LNCAP (cell line): ENCODE data around the gene ZNF584.

ENCODE experiments used
- TF ChIP-seq, protein P1 (sequence below): fragments of 450-650 bp; IDR thresholded peaks from 2 replicates; pipeline ENCODE4 v1.5.1; 2017; ENCODE audit warnings: mild to moderate bottlenecking

Gene ZNF584

GRCh38 chr19:58388175-58388526, 20.3 kb upstream of the ZNF584 start:
- TF ChIP-seq, protein P1, sequence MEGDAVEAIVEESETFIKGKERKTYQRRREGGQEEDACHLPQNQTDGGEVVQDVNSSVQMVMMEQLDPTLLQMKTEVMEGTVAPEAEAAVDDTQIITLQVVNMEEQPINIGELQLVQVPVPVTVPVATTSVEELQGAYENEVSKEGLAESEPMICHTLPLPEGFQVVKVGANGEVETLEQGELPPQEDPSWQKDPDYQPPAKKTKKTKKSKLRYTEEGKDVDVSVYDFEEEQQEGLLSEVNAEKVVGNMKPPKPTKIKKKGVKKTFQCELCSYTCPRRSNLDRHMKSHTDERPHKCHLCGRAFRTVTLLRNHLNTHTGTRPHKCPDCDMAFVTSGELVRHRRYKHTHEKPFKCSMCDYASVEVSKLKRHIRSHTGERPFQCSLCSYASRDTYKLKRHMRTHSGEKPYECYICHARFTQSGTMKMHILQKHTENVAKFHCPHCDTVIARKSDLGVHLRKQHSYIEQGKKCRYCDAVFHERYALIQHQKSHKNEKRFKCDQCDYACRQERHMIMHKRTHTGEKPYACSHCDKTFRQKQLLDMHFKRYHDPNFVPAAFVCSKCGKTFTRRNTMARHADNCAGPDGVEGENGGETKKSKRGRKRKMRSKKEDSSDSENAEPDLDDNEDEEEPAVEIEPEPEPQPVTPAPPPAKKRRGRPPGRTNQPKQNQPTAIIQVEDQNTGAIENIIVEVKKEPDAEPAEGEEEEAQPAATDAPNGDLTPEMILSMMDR = no peak

DNA sequence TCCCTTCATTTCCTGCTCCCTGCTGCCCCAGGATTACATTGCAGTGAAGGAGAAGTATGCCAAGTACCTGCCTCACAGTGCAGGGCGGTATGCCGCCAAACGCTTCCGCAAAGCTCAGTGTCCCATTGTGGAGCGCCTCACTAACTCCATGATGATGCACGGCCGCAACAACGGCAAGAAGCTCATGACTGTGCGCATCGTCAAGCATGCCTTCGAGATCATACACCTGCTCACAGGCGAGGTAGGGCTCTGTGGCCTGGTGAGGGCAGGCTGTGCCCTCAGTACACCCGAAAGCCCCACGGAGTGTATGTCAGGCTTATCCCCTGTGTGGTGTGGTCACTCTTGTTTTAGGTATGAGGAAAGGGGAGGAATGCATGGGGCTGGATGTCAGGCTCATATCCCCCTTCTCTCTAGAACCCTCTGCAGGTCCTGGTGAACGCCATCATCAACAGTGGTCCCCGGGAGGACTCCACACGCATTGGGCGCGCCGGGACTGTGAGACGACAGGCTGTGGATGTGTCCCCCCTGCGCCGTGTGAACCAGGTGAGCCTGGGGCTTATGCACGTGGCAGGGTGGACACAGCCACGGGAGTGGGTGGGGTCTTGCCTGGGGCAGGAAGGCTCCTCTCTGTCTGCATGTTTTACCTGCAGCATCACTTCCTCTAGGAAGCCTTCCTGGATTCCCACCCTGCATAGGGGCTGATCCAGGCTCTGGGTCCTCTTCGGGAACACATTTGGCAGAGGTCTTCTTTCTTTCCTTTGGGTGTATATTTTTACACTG, 15.3 kb upstream of the ZNF584 start:
- TF ChIP-seq, protein P1 = no peak

- TF ChIP-seq, protein P1 = no peak
Measured at GRCh38 chr19:58393725-58394033, 14.8 kb upstream of the ZNF584 start.

DNA sequence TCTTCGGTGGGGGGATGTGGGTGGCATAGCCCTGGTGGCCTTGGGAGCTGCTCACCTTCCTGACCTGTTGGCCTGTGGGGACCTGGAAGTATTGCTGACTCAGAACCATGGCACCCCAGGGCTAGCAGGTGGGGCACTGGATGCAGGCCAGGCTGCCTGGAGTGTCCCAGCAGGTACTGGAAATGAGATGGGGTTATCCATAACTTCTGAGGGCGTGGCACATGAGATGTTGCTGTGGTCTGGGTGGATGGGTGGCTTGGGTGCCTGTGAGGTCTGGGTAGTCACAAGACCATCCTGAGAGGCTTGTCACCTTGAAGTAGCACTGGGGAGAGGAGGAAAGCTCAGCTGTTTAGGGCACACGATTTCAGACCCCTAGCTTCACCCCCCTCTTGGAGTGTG, 13.6 kb upstream of the ZNF584 start:
- TF ChIP-seq, protein P1 = no peak

DNA sequence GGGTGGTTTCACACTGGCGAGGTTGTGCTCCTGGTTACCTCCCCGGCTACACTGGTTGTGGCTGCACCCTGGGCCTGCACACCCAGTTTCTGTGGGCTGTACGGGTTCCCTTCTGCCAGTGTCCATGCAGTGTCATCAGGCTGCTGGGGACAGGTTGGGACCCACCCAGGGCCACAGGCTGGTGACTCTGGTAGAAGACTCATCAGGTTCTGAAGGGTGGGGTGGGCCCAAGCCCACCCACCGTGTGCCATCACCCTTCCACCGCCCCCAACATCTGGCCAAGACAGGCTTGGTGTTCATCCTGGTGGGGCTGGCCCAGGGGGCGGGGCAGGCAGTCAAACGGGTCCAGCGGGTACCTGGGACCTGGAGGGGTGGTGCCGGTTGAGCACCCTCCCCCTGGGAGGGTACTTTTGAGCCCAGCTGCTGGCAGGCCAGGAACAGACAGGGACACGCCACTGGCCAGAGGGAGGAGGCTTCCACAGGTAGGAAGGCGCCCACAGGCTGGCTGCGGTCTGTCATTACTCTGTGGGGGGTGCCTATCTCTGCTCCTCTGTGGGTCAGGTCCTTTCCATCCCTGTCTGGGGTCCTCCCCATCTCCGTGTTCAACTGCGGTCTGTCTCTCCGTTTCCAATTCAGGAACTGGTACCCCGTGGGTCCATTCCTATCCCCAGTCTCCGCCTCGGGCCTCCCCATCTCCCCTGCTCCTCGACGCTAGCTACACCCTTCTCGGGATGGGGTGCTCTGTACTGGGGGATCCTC, 13.1 kb upstream of the ZNF584 start, which contains the start of gene RNF225:
Gene RNF225 (plus strand): TSS at position 437 of the 759 bp plus-strand sequence. CDS start 434 bp downstream, outside the sequence.
- TF ChIP-seq, protein P1 = no peak

DNA sequence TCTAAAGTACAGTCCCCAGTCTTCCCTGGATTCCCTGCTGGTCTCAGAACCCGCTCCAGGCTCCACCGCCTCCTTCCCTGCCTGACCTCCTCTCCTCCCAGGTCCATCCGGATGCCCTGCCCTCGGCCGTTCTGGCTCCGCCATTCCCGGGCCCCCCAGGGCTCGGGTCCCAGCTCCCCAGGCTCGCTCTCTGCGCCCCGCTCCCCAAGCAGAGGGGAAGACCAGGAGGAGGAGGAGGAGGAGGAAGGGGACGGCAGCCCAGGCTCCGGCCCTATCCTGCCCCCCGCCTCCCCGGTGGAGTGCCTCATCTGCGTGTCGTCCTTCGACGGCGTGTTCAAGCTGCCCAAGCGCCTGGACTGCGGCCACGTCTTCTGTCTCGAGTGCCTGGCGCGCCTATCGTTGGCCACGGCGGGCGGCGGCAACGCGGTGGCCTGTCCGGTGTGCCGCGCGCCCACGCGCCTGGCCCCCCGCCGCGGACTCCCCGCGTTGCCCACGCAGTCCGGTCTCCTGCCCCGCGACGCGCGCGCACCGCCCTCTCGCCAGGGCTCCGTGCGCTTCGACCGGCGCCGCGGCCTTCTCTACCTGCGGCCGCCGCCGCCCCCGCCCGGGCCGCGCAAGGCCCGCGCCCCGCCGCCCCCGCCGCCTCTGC, 12.3 kb upstream of the ZNF584 start:
- TF ChIP-seq, protein P1 = no peak

DNA sequence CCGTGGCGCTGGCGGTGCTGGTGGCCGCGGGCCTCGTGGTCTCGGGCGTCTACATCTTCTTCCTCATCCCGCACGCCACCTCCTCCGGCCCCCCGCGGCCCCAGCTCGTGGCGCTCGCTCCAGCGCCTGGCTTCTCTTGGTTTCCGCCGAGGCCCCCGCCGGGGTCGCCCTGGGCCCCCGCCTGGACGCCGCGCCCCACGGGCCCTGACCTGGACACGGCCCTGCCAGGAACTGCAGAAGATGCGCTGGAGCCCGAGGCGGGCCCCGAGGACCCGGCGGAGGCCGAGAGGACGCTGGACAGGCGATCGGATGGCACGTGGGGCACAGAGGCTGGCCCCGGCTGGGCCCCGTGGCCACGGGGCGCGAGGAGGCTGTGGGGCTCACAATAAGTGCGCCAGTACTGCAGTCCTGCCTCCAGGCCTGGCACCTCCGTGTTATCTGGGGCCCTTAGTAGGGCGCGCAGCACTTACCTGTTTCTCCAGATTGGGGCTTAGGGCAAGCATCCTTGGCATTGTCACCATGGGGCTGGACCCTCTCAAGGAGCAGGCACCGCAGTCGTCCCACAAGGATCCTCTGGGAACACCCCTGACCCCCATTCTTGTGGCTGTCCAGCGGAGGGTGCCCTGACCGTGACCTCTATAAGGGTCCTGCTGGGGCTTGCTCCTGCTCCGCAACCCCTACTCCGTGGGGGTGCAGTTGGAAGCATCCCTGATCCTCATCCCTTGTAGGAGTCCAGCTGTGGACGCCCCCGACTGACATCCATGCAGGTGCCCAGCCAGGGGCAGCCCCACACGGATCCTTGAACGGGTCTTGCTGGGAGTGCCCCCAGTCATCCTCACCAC, 11.5 kb upstream of the ZNF584 start:
- TF ChIP-seq, protein P1 = no peak
